Measurements from ENCODE around the gene GLB1L2.

DNA sequence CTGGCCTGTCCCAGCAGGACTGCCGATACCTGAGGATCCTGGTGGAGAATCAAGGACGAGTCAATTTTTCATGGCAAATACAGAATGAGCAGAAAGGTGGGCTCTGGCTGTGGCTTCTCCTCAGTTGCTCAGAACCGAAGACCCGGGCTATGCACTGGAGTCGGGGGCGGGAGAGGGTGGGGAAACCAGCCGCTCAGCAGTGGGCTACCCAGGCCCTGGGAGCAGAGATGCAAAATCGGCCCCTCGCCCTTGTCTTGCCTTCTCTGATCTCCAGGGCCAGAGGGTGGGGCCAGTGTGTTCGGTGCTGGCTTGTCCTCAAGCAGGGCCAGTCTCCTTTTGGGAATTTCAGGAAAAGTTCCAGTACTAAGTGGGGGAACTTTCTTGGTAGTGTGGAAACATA is 18.4 kb upstream of the GLB1L2 start:
- TF ChIP-seq, protein P1, sequence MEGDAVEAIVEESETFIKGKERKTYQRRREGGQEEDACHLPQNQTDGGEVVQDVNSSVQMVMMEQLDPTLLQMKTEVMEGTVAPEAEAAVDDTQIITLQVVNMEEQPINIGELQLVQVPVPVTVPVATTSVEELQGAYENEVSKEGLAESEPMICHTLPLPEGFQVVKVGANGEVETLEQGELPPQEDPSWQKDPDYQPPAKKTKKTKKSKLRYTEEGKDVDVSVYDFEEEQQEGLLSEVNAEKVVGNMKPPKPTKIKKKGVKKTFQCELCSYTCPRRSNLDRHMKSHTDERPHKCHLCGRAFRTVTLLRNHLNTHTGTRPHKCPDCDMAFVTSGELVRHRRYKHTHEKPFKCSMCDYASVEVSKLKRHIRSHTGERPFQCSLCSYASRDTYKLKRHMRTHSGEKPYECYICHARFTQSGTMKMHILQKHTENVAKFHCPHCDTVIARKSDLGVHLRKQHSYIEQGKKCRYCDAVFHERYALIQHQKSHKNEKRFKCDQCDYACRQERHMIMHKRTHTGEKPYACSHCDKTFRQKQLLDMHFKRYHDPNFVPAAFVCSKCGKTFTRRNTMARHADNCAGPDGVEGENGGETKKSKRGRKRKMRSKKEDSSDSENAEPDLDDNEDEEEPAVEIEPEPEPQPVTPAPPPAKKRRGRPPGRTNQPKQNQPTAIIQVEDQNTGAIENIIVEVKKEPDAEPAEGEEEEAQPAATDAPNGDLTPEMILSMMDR (IDR thresholded peaks at IDR 0.05; ENCODE audit: low read depth, low read length) = no peak
- TF ChIP-seq EZH2phosphoT487 (IDR thresholded peaks at IDR 0.05; ENCODE audit: low read depth) = no peak
